Measurements from ENCODE around the gene CDKN3. TPM values are rescaled to one million over a fixed set of nuclear protein-coding genes. Genes with fewer than 3 reads are reported as not detected.

The CDKN3 gene
- total RNA-seq, 2 donors from 2014 or later = 19.1 to 59.5 TPM

- H3K4me1 ChIP-seq = peaks cover 4% of the 10 kb centered on the region
- H3K27ac ChIP-seq = no peak overlapping the region
- no peaks in the 10 kb centered on the region for H3K27me3 ChIP-seq
- H3K9me3 ChIP-seq = no peaks in the 10 kb centered on the region
- H3K4me3 ChIP-seq = no peak overlapping the region
- no peak for TF ChIP-seq CTCF (IDR thresholded peaks at IDR 0.05)
- no peak for DNase-seq
- H3K9ac ChIP-seq (ENCODE audit: low read depth in 2 of 2, low read length in 2 of 2) = no peak overlapping the region
- no peaks in the 10 kb centered on the region for H3K36me3 ChIP-seq
- intact Hi-C loops (cut with DNase I) = no loop called here
Measured at GRCh38 chr14:54355698-54356097, 41.1 kb upstream of the CDKN3 start.

GRCh38 chr14:54356172-54356571 lies 40.6 kb upstream of the CDKN3 start:
- Histone ChIP-seq H3K9me3 (no peaks in the 10 kb centered on the region), H3K27me3 (no peaks in the 10 kb centered on the region), H3K27ac (no peak overlapping the region), H3K9ac (ENCODE audit: low read depth in 2 of 2, low read length in 2 of 2) (no peak overlapping the region), H3K4me1 (peaks cover 4% of the 10 kb centered on the region), H3K36me3 (no peaks in the 10 kb centered on the region), H3K4me3 (no peak overlapping the region)
- TF ChIP-seq CTCF (IDR thresholded peaks at IDR 0.05) = no peak
- intact Hi-C loops (cut with DNase I) = no loop called here
- DNase-seq = no peak

- no peak overlapping the region for H3K27ac ChIP-seq
- H3K9me3 ChIP-seq = no peaks in the 10 kb centered on the region
- intact Hi-C loops (cut with DNase I) = loop anchor here (10.0 kb wide), 1 partner anchor 54 kb away; no protein-coding TSS in a partner anchor
- H3K9ac ChIP-seq (ENCODE audit: low read depth in 2 of 2, low read length in 2 of 2) = no peak overlapping the region
- no peaks in the 10 kb centered on the region for H3K27me3 ChIP-seq
- TF ChIP-seq CTCF (IDR thresholded peaks at IDR 0.05) = no peak
- H3K4me1 ChIP-seq = no peaks in the 10 kb centered on the region
- H3K36me3 ChIP-seq = no peaks in the 10 kb centered on the region
- no peak overlapping the region for H3K4me3 ChIP-seq
- DNase-seq = no peak
Measured at GRCh38 chr14:54360667-54361066, 36.1 kb upstream of the CDKN3 start.

- Histone ChIP-seq H3K4me3 (no peak overlapping the region), H3K27me3 (no peaks in the 10 kb centered on the region), H3K36me3 (no peaks in the 10 kb centered on the region), H3K9me3 (no peaks in the 10 kb centered on the region), H3K9ac (ENCODE audit: low read depth in 2 of 2, low read length in 2 of 2) (no peak overlapping the region), H3K27ac (no peak overlapping the region), H3K4me1 (no peaks in the 10 kb centered on the region)
- no peak for TF ChIP-seq CTCF (IDR thresholded peaks at IDR 0.05)
- no peak for DNase-seq
- intact Hi-C loops (cut with DNase I) = loop anchor here (10.0 kb wide), 1 partner anchor 53 kb away; no protein-coding TSS in a partner anchor
Measured at GRCh38 chr14:54362089-54362504, 34.7 kb upstream of the CDKN3 start.

GRCh38 chr14:54362759-54363437 lies 33.9 kb upstream of the CDKN3 start:
- no peaks in the 10 kb centered on the region for H3K4me1 ChIP-seq
- intact Hi-C loops (cut with DNase I) = loop anchor here (10.0 kb wide), 1 partner anchor 52 kb away; no protein-coding TSS in a partner anchor
- no peak overlapping the region for H3K27ac ChIP-seq
- no peak for TF ChIP-seq CTCF (IDR thresholded peaks at IDR 0.05)
- H3K4me3 ChIP-seq = no peak overlapping the region
- H3K9me3 ChIP-seq = no peaks in the 10 kb centered on the region
- no peaks in the 10 kb centered on the region for H3K36me3 ChIP-seq
- DNase-seq = no peak
- H3K27me3 ChIP-seq = no peaks in the 10 kb centered on the region
- H3K9ac ChIP-seq (ENCODE audit: low read depth in 2 of 2, low read length in 2 of 2) = no peak overlapping the region

Data from colonic mucosa (tissue), 4 donors.